ENCODE data around the gene AGXT. TPM values are rescaled to one million over a fixed set of nuclear protein-coding genes. Genes with fewer than 3 reads are reported as not detected.

The AGXT gene
- total RNA-seq, 3 donors from 2014 or later, result 0.22 to 4.1 (median 1.0) TPM

DNA sequence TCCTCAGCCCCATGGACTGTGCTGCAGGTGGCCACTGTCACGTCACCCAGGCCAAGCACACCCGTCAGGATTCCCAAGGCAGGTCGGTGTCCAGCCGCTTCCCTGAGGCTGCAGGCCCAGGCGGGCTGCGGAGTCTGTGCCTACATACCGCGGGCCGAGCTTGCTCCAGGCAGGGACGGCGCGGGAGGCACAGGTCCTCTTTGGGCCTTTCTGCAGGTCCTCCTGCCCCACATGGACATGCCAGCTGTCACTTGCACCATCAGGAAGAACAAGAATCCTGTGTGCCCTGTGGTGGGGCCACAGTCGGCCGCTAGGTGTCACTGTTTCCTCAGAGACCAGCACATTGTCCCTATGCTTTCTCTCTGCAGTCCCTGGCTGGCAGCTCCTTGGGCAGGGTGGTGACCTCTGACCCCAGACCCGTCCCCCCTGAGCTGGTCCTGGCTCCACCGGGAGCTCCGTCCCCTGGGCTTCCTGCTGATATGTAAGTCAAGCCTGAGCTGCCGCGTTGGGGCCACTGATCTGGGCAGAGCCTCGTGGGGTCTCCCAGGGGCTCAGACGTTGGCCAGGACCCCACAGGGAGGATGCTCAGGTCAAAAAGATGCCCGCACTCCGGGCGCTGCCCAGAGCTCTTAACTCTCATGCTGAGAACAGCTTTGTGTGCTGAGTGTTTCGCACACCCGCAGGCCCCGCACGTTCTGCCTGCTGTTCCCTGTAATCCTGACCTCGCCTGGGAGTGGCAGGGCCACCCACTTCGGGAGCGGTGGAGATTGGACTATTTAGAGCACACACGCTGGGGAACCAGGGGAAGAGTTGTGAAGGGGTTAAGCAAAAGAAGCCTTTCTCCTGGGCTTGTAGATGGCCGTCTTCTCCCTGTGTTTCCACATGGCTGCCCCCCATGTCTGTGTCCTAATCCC, 17.3 kb upstream of the AGXT start:
- H3K36me3 ChIP-seq (ENCODE audit: low read depth), result no peaks in the 10 kb centered on the region
- ATAC-seq, result peak; percentile 97
- no peak overlapping the region for H3K4me3 ChIP-seq
- TF ChIP-seq, protein P1, sequence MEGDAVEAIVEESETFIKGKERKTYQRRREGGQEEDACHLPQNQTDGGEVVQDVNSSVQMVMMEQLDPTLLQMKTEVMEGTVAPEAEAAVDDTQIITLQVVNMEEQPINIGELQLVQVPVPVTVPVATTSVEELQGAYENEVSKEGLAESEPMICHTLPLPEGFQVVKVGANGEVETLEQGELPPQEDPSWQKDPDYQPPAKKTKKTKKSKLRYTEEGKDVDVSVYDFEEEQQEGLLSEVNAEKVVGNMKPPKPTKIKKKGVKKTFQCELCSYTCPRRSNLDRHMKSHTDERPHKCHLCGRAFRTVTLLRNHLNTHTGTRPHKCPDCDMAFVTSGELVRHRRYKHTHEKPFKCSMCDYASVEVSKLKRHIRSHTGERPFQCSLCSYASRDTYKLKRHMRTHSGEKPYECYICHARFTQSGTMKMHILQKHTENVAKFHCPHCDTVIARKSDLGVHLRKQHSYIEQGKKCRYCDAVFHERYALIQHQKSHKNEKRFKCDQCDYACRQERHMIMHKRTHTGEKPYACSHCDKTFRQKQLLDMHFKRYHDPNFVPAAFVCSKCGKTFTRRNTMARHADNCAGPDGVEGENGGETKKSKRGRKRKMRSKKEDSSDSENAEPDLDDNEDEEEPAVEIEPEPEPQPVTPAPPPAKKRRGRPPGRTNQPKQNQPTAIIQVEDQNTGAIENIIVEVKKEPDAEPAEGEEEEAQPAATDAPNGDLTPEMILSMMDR (IDR thresholded peaks at IDR 0.05), result peak; percentile 93
- intact Hi-C loops (cut with DNase I, micrococcal nuclease), result no loop called here
- H3K9me3 ChIP-seq, result peaks cover 10% of the 10 kb centered on the region
- peak; percentile 78 to 95 (median 93) for DNase-seq
- peaks cover 10% of the 10 kb centered on the region for H3K4me1 ChIP-seq (ENCODE audit: low read depth)

DNA sequence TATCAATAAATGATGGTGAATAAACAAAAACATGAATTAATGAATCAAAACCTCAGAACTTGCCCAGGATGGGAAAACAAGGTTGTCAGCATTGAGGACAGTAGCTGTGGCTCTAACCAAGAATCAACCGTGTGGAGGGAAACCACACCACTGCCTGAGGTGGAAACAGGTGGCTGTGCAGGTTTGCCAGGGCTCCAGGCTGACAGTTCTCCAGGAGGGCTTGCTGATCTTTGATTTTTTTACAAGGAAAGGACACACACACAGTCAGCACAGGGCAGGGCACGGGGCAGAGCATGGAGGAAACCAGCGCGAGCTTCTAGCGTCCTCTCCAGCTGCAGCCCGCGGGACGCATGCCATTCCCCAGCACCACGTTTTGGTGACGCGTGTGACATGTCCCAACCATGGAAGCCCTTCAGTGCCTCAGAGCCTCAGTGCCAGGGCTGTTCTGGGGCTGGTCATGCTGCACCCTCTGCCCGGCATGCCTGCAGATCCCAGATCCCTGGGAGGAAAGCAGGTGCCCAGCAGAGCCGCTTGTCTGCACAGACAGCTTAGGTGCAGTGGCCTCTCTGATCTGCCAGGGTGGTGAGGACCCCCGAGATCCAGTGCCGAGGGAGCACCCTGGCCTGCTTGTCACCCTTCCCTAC, 15.8 kb upstream of the AGXT start:
- peaks cover 7% of the 10 kb centered on the region for H3K4me1 ChIP-seq (ENCODE audit: low read depth)
- no peak overlapping the region for H3K4me3 ChIP-seq
- ATAC-seq (no peak), DNase-seq (no peak)
- H3K9me3 ChIP-seq, result peaks cover 10% of the 10 kb centered on the region
- TF ChIP-seq, protein P1 (IDR thresholded peaks at IDR 0.05), result no peak
- no peaks in the 10 kb centered on the region for H3K36me3 ChIP-seq (ENCODE audit: low read depth)
- intact Hi-C loops (cut with DNase I, micrococcal nuclease), result no loop called here

DNA sequence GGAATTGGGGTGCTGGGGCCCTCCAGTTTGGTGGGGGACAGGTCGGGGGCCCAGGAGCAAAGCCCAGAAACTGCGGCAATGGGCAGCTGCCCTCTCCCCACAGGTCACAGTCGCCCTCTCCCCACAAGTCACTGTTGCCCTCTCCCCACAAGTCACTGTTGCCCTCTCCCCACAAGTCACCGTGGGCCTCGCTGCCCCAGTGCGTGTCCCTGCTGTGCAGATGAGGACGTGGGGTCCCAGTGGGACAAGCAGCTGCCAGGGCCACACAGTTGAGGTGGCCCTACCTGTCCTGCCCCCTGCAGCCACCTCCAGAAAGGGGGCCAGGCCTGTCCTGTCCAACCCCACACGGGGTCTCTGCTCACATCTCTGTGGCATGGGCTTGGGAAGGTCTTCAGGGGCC, 13.0 kb upstream of the AGXT start:
- DNase-seq (no peak), ATAC-seq (no peak)
- Histone ChIP-seq H3K9me3 (peaks cover 10% of the 10 kb centered on the region), H3K36me3 (ENCODE audit: low read depth) (no peaks in the 10 kb centered on the region), H3K4me1 (ENCODE audit: low read depth) (peaks cover 7% of the 10 kb centered on the region), H3K4me3 (no peak overlapping the region)
- intact Hi-C loops (cut with DNase I, micrococcal nuclease), result no loop called here
- TF ChIP-seq, protein P1 (IDR thresholded peaks at IDR 0.05), result no peak

DNA sequence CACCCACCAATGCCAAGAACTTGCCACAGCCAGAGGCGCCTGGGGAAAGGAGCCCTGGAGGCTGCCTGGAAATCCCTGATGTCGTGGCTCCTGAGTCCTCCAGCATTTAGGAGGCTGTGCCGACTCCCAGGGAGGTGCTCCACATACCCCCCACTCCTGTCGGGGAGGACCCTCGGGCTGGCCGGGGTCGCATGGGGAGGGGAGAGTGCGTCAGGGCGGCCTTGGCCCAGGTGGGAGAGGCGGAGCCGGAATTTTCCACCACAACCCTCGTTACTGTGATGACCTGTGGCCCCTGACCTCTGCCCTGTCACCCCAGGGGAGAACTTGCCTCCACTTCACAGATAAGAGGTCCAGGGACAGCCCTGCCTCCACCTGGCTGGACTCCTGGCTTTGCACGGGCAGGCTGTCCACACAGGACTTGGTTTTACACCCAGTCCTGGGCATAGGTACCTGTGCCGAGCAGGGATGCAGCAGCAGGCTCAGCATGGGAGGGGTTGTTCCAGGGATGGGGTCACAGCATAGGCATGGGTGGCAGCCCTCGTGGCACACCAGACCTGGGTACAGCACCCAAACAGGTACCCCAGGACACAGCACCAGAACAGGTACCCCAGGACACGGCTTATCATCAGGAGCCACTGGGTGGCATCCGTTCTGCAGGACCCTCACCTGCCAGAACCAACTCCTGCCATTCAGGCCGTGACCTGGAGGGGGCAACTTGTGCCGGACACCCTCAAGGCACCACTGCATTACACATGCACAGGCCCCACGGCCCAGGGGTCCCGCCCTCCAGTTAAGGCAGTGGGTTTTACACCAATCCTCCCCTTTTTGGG, 12.3 kb upstream of the AGXT start:
- Histone ChIP-seq H3K9me3 (peaks cover 10% of the 10 kb centered on the region), H3K4me3 (no peak overlapping the region), H3K36me3 (ENCODE audit: low read depth) (no peaks in the 10 kb centered on the region), H3K4me1 (ENCODE audit: low read depth) (peaks cover 5% of the 10 kb centered on the region)
- intact Hi-C loops (cut with DNase I, micrococcal nuclease), result no loop called here
- ATAC-seq, result no peak
- no peak for DNase-seq
- TF ChIP-seq, protein P1 (IDR thresholded peaks at IDR 0.05), result no peak
